Inferior parietal cortex (tissue), 1 donor: ENCODE results near the gene SMYD3.

Source experiments
- DNase-seq: peaks from one replicate; pipeline ENCODE4 v3.0.0-alpha.2; 2016; ENCODE audit errors: extremely low spot score

Gene SMYD3

GRCh38 chr1:246214708-246215509 lies 292.2 kb downstream of the SMYD3 start:
- DNase-seq = peak; percentile 68

GRCh38 chr1:246213947-246214346 lies 293.1 kb downstream of the SMYD3 start:
- no peak for DNase-seq

- no peak for DNase-seq
Measured at GRCh38 chr1:246213502-246213901, 293.6 kb downstream of the SMYD3 start.

GRCh38 chr1:246213036-246213435 lies 294.0 kb downstream of the SMYD3 start:
- DNase-seq = no peak

- no peak for DNase-seq
Measured at GRCh38 chr1:246212013-246212412, 295.1 kb downstream of the SMYD3 start.

GRCh38 chr1:246210756-246211155 lies 296.3 kb downstream of the SMYD3 start:
- no peak for DNase-seq

GRCh38 chr1:246208105-246208504 lies 299.0 kb downstream of the SMYD3 start:
- no peak for DNase-seq

GRCh38 chr1:246203180-246203579 lies 303.9 kb downstream of the SMYD3 start:
- no peak for DNase-seq

GRCh38 chr1:246200738-246201137 lies 306.3 kb downstream of the SMYD3 start:
- DNase-seq = no peak

- no peak for DNase-seq
Measured at GRCh38 chr1:246200225-246200624, 306.9 kb downstream of the SMYD3 start.

GRCh38 chr1:246199086-246199645 lies 307.9 kb downstream of the SMYD3 start:
- DNase-seq = no peak

GRCh38 chr1:246198115-246198816 lies 308.8 kb downstream of the SMYD3 start:
- no peak for DNase-seq

GRCh38 chr1:246197076-246197475 lies 310.0 kb downstream of the SMYD3 start:
- DNase-seq = no peak

GRCh38 chr1:246195296-246195695 lies 311.8 kb downstream of the SMYD3 start:
- no peak for DNase-seq

- no peak for DNase-seq
Measured at GRCh38 chr1:246193537-246193936, 313.5 kb downstream of the SMYD3 start.

- DNase-seq = no peak
Measured at GRCh38 chr1:246189126-246189525, 318.0 kb downstream of the SMYD3 start.

GRCh38 chr1:246187834-246188372 lies 319.2 kb downstream of the SMYD3 start:
- no peak for DNase-seq

- no peak for DNase-seq
Measured at GRCh38 chr1:246184503-246184902, 322.6 kb downstream of the SMYD3 start.

- DNase-seq = no peak
Measured at GRCh38 chr1:246182149-246182851, 324.8 kb downstream of the SMYD3 start.

GRCh38 chr1:246181241-246181640 lies 325.8 kb downstream of the SMYD3 start:
- no peak for DNase-seq

GRCh38 chr1:246179401-246179800 lies 327.7 kb downstream of the SMYD3 start:
- DNase-seq = no peak

- no peak for DNase-seq
Measured at GRCh38 chr1:246178717-246179311, 328.3 kb downstream of the SMYD3 start.
